Ovary (tissue), 3 donors: Measurements from ENCODE around the gene MAD1L1.

Experiments used
- CTCF ChIP-seq, 3 donors: fragments of 450-650 bp in 2 of 3; fragments of 200-600 bp in 1 of 3; IDR thresholded peaks; one replicate each; pipeline versions ENCODE4 v1.5.1 to v1.8.0; 2016 to 2022; ENCODE audit warnings: antibody characterized with exemption in 3 of 3, mild to moderate bottlenecking in 1 of 3
- POLR2A ChIP-seq: fragments of 450-650 bp; IDR thresholded peaks from one replicate; pipeline ENCODE4 v1.6.1; 2017; ENCODE audit warnings: antibody characterized with exemption, mild to moderate bottlenecking, moderate library complexity
- donor health status: DM: no; HTN: no; CAD: no.

GRCh38 chr7:1975581-1975980 is 257.2 kb downstream of the MAD1L1 start:
- no peak for TF ChIP-seq CTCF (IDR thresholded peaks at IDR 0.05)
- no peak for TF ChIP-seq POLR2A
